ENCODE data around the gene GABRR2. TPM values are rescaled to one million over a fixed set of nuclear protein-coding genes. Genes with fewer than 3 reads are reported as not detected.

The GABRR2 gene
- total RNA-seq (0.32 and 0.87 TPM in 2 replicates), polyA plus RNA-seq (0.68 and 0.94 TPM in 2 replicates)

GRCh38 chr6:89315249-89315885 is at the start of gene GABRR2:
GABRR2 (minus strand) TSS chr6:89315299; CDS start chr6:89315165, 134 bp downstream.
- H3K27me3 ChIP-seq: no peaks in the 10 kb centered on the region
- H3K9me3 ChIP-seq (ENCODE audit: low read depth): no peaks in the 10 kb centered on the region
- H3K36me3 ChIP-seq (replicated peaks; ENCODE audit: insufficient read depth, low read depth): no peaks in the 10 kb centered on the region
- H3K4me1 ChIP-seq (ENCODE audit: insufficient read depth): peaks cover 25% of the 10 kb centered on the region
- no peak within 1 kb of the TSS for H3K27ac ChIP-seq
- H3K4me2 ChIP-seq: no peak within 1 kb of the TSS
- H4K20me1 ChIP-seq (ENCODE audit: insufficient read depth, poor library complexity, severe bottlenecking): no peaks in the 10 kb centered on the region
- H3K79me2 ChIP-seq: peaks cover 6% of the 10 kb centered on the region
- H3K9me2 ChIP-seq (replicated peaks; ENCODE audit: insufficient read depth): no peaks in the 10 kb centered on the region
- no peak within 1 kb of the TSS for H3K4me3 ChIP-seq
- DNase-seq (ENCODE audit: low spot score): no peak
- no peak within 1 kb of the TSS for H2AFZ ChIP-seq
- no peak for TF ChIP-seq EZH2 (IDR thresholded peaks at IDR 0.05; ENCODE audit: borderline replicate concordance)
- no peak for TF ChIP-seq CTCF (IDR thresholded peaks at IDR 0.05; ENCODE audit: poor library complexity)
- no peak for TF ChIP-seq EZH2phosphoT487 (IDR thresholded peaks at IDR 0.05; ENCODE audit: low read depth, severe bottlenecking, unreplicated experiment)
- 98% methylated on average over 6 of the region's 6 CpGs for WGBS (ENCODE audit: low lambda C conversion rate, missing lambda C conversion rate)

GRCh38 chr6:89364586-89364985 is 49.5 kb upstream of the GABRR2 start:
- H3K27me3 ChIP-seq: no peaks in the 10 kb centered on the region
- no peak overlapping the region for H3K27ac ChIP-seq
- no peaks in the 10 kb centered on the region for H3K79me2 ChIP-seq
- H3K4me1 ChIP-seq (ENCODE audit: insufficient read depth): no peaks in the 10 kb centered on the region
- no peak overlapping the region for H2AFZ ChIP-seq
- H4K20me1 ChIP-seq (ENCODE audit: insufficient read depth, poor library complexity, severe bottlenecking): no peaks in the 10 kb centered on the region
- H3K9me3 ChIP-seq (ENCODE audit: low read depth): no peaks in the 10 kb centered on the region
- no peaks in the 10 kb centered on the region for H3K9me2 ChIP-seq (replicated peaks; ENCODE audit: insufficient read depth)
- H3K4me3 ChIP-seq: no peak overlapping the region
- H3K4me2 ChIP-seq: no peak overlapping the region
- DNase-seq (ENCODE audit: low spot score): no peak
- no peak for TF ChIP-seq CTCF (IDR thresholded peaks at IDR 0.05; ENCODE audit: poor library complexity)
- TF ChIP-seq EZH2phosphoT487 (IDR thresholded peaks at IDR 0.05; ENCODE audit: low read depth, severe bottlenecking, unreplicated experiment): no peak
- TF ChIP-seq EZH2 (IDR thresholded peaks at IDR 0.05; ENCODE audit: borderline replicate concordance): no peak
- no peaks in the 10 kb centered on the region for H3K36me3 ChIP-seq (replicated peaks; ENCODE audit: insufficient read depth, low read depth)

- Histone ChIP-seq H4K20me1 (ENCODE audit: insufficient read depth, poor library complexity, severe bottlenecking) (no peaks in the 10 kb centered on the region), H3K27ac (no peak overlapping the region), H3K9me3 (ENCODE audit: low read depth) (no peaks in the 10 kb centered on the region), H3K4me2 (no peak overlapping the region), H3K36me3 (replicated peaks; ENCODE audit: insufficient read depth, low read depth) (no peaks in the 10 kb centered on the region), H2AFZ (no peak overlapping the region), H3K27me3 (no peaks in the 10 kb centered on the region), H3K79me2 (no peaks in the 10 kb centered on the region), H3K4me3 (no peak overlapping the region), H3K9me2 (replicated peaks; ENCODE audit: insufficient read depth) (no peaks in the 10 kb centered on the region), H3K4me1 (ENCODE audit: insufficient read depth) (no peaks in the 10 kb centered on the region)
- TF ChIP-seq EZH2phosphoT487 (IDR thresholded peaks at IDR 0.05; ENCODE audit: low read depth, severe bottlenecking, unreplicated experiment): no peak
- no peak for TF ChIP-seq EZH2 (IDR thresholded peaks at IDR 0.05; ENCODE audit: borderline replicate concordance)
- no peak for TF ChIP-seq CTCF (IDR thresholded peaks at IDR 0.05; ENCODE audit: poor library complexity)
- DNase-seq (ENCODE audit: low spot score): no peak
- WGBS (ENCODE audit: low lambda C conversion rate, missing lambda C conversion rate): 95% methylated on average over 2 of the region's 2 CpGs
These were observed 46.1 kb upstream of the GABRR2 start for GRCh38 chr6:89361171-89361570.
